ENCODE results near the gene BCLAF3. TPM values are rescaled to one million over a fixed set of nuclear protein-coding genes. Genes with fewer than 3 reads are reported as not detected.

The BCLAF3 gene
- total and polyA plus RNA-seq, 9 of the 15 experiments (the other 6 are each of a cell fraction or from before 2014, with no cell fraction given): 0.73 to 4.6 (median 2.5) TPM

DNA sequence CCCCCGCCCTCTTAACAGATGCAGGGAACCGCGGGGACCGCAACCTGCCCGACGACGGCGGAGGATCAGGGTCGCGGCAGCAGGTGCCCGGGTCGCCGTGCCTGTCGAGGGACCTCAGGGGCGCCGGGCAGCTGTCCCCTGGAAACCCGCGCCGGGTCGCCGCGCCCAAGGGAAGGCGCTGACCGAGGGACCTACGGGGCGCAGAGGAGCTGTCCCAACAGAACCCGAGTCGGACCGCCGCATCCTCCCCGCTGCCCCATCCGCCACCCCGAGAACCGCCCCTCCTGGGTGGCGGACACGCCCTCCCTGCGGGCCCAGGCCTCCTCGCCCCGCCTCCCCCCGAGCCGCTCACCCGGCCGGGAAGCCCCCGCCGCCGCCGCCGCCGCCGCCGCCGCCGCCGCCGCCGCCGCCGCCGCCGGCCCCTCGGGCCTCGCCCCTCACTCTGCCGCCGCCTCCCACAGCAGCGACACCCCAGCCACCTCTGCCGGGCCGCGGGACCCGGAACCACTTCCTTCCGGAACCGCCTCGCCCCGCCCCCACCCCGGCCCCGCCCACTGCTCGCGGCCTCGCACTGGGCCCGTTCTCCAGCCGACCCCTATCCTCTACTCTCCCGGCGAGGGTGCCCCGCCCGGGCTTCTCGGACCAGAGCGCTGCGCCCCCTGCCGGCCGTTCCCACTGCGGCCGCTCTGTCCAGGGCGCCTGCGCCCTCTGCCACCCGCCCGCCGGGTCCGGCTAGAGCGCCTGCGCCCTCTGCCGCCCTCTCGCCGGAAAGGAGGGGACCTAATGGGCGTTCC is at the start of gene BCLAF3 (continued):
- TF ChIP-seq GABPA (tag; conservative IDR thresholded peaks at IDR 0.05; ENCODE audit: low read depth) (peak; percentile 94), NR2C1 (IDR thresholded peaks at IDR 0.05) (0 out of 2 replicates have a peak, but pooled peaks have one; percentile 46), NR2C1 (tag; IDR thresholded peaks at IDR 0.05) (no peak), ZNF384 (IDR thresholded peaks at IDR 0.05; ENCODE audit: low read depth, low read length) (0 out of 2 replicates have a peak, but pooled peaks have one; percentile 27), RAD21 (CRISPR knock-in tag; conservative IDR thresholded peaks at IDR 0.05 in 1 of 2, IDR thresholded peaks at IDR 0.05 in 1 of 2) (peak; percentile 64 to 78), CBX8 (IDR thresholded peaks at IDR 0.05; ENCODE audit: borderline replicate concordance, extremely low read depth, low read depth, low read length, poor library complexity, severe bottlenecking) (no peak), HCFC1 (IDR thresholded peaks at IDR 0.05; ENCODE audit: low read depth, low read length) (peak; percentile 30; the same call in 1 of the 2 replicates)
- TF ChIP-seq, protein P1, sequence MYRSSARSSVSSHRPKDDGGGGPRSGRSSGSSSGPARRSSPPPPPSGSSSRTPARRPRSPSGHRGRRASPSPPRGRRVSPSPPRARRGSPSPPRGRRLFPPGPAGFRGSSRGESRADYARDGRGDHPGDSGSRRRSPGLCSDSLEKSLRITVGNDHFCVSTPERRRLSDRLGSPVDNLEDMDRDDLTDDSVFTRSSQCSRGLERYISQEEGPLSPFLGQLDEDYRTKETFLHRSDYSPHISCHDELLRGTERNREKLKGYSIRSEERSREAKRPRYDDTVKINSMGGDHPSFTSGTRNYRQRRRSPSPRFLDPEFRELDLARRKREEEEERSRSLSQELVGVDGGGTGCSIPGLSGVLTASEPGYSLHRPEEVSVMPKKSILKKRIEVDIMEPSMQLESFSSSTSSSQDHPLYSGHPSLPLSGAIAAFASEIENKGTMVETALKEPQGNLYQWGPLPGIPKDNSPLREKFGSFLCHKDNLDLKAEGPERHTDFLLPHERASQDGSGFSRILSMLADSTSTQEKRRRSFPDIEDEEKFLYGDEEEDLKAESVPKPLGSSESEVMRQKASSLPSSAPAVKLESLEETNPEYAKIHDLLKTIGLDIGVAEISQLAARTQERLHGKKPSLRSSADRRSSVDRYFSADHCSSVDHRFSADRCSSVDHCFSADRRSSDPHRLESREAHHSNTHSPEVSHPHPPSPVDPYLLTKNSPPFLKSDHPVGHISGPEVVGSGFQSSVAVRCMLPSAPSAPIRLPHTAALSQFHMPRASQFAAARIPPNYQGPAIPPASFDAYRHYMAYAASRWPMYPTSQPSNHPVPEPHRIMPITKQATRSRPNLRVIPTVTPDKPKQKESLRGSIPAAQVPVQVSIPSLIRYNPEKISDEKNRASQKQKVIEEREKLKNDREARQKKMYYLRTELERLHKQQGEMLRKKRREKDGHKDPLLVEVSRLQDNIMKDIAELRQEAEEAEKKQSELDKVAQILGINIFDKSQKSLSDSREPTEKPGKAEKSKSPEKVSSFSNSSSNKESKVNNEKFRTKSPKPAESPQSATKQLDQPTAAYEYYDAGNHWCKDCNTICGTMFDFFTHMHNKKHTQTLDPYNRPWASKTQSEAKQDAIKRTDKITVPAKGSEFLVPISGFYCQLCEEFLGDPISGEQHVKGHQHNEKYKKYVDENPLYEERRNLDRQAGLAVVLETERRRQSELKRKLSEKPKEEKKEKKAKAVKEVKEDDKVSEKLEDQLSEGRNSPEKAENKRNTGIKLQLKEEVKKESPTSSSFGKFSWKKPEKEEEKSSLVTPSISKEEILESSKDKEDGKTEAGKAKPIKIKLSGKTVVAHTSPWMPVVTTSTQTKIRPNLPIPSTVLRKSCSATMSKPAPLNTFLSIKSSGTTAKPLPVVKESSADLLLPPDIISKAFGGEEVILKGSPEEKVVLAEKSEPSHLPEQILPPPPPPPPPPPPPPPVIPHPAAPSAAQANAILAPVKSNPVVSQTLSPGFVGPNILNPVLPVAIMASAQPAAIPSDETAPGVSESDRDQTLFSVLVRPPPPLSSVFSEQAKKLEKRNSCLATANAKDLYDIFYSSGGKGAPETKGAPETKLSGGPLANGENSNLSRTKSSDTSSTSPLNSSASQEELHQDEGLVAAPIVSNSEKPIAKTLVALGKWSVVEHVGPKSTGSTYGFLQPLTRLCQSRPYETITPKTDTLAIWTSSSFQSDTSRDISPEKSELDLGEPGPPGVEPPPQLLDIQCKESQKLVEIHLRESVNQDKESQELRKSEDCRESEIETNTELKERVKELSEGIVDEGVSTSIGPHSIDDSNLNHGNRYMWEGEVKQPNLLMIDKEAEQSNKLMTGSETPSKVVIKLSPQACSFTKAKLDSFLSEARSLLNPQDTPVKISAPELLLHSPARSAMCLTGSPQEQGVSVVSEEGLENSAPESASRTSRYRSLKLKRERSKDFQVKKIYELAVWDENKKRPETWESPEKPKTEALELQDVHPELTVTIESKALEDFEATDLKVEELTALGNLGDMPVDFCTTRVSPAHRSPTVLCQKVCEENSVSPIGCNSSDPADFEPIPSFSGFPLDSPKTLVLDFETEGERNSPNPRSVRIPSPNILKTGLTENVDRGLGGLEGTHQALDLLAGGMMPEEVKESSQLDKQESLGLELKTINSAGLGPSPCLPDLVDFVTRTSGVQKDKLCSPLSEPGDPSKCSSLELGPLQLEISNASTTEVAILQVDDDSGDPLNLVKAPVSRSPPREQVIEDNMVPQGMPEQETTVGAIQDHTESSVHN (IDR thresholded peaks at IDR 0.05; ENCODE audit: borderline replicate concordance in 1 of 2, low read depth in 1 of 2): no peak
- TF ChIP-seq, protein P2, sequence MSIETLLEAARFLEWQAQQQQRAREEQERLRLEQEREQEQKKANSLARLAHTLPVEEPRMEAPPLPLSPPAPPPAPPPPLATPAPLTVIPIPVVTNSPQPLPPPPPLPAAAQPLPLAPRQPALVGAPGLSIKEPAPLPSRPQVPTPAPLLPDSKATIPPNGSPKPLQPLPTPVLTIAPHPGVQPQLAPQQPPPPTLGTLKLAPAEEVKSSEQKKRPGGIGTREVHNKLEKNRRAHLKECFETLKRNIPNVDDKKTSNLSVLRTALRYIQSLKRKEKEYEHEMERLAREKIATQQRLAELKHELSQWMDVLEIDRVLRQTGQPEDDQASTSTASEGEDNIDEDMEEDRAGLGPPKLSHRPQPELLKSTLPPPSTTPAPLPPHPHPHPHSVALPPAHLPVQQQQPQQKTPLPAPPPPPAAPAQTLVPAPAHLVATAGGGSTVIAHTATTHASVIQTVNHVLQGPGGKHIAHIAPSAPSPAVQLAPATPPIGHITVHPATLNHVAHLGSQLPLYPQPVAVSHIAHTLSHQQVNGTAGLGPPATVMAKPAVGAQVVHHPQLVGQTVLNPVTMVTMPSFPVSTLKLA (conservative IDR thresholded peaks at IDR 0.05): 0 out of 4 replicates have a peak, but pooled peaks of 1 of the 2 experiments have one; percentile 6
- TF ChIP-seq, protein P3, sequence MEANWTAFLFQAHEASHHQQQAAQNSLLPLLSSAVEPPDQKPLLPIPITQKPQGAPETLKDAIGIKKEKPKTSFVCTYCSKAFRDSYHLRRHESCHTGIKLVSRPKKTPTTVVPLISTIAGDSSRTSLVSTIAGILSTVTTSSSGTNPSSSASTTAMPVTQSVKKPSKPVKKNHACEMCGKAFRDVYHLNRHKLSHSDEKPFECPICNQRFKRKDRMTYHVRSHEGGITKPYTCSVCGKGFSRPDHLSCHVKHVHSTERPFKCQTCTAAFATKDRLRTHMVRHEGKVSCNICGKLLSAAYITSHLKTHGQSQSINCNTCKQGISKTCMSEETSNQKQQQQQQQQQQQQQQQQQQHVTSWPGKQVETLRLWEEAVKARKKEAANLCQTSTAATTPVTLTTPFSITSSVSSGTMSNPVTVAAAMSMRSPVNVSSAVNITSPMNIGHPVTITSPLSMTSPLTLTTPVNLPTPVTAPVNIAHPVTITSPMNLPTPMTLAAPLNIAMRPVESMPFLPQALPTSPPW (CRISPR knock-in tag; IDR thresholded peaks at IDR 0.05): peak; percentile 84
- TF ChIP-seq, protein P4, sequence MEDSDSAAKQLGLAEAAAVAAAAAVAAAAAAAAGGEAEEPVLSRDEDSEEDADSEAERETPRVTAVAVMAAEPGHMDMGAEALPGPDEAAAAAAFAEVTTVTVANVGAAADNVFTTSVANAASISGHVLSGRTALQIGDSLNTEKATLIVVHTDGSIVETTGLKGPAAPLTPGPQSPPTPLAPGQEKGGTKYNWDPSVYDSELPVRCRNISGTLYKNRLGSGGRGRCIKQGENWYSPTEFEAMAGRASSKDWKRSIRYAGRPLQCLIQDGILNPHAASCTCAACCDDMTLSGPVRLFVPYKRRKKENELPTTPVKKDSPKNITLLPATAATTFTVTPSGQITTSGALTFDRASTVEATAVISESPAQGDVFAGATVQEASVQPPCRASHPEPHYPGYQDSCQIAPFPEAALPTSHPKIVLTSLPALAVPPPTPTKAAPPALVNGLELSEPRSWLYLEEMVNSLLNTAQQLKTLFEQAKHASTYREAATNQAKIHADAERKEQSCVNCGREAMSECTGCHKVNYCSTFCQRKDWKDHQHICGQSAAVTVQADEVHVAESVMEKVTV (CRISPR knock-in tag; IDR thresholded peaks at IDR 0.05): 0 out of 2 replicates have a peak, but pooled peaks have one; percentile 14

All from K562 (cell line).